ENCODE measurements around the gene EFR3B.
A peak's percentile ranks its signal among the peaks of the same experiment; 100 is the strongest.
"Not testable (repeated sequence)": the region's sequence is repeated elsewhere in the genome, so short reads cannot be mapped to it uniquely, and the experiment has no call there.

Gene EFR3B

GRCh38 chr2:25041928-25042320 lies at the start of gene EFR3B:
TSS of gene EFR3B (plus strand) at chr2:25042076. CDS start at chr2:25042313, 237 bp downstream.
- TF ChIP-seq GATA1 (IDR thresholded peaks at IDR 0.05; ENCODE audit: low read depth, low read length) (no peak), POLR2A (IDR thresholded peaks at IDR 0.05; ENCODE audit: low read length) (no peak)
- DNase-seq: peak; percentile 92 to 94

DNA sequence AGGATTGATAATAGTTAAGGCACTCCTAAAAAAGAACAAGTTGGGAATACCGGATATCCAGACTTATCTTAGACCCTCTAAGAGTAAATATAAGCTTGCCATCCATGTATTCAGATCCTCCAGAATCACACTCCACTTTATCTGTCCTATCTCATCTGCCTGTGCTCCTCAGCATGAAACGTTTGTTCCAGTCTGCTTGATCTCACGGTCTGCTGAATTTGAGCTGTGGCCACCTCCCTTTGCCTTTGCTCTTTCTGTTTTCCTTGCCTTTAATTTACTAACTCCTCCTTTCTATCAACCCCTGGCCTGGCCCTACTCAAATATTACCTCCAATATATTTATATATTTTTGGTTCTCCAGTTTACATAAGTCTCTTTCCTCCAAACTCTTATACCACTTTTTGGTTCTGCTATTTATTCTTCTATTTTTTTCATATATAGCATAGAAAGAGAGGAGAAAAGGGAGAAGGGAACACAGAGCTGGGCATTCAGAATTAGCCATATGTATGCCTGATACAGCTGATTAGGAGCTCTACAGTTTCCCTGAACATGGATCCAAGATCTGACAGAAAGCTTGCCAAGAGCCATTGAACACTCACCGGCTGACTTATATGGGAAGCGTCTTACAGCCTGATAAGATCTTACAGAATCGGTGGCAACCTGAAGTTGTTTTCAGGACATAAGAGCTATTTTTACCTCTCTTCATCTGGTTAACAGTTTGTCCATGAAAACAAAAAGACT lies 48.3 kb upstream of the EFR3B start:
- DNase-seq: no peak
- no peak for TF ChIP-seq POLR2A (IDR thresholded peaks at IDR 0.05; ENCODE audit: low read length)
- no peak for TF ChIP-seq GATA1 (IDR thresholded peaks at IDR 0.05; ENCODE audit: low read depth, low read length)

DNA sequence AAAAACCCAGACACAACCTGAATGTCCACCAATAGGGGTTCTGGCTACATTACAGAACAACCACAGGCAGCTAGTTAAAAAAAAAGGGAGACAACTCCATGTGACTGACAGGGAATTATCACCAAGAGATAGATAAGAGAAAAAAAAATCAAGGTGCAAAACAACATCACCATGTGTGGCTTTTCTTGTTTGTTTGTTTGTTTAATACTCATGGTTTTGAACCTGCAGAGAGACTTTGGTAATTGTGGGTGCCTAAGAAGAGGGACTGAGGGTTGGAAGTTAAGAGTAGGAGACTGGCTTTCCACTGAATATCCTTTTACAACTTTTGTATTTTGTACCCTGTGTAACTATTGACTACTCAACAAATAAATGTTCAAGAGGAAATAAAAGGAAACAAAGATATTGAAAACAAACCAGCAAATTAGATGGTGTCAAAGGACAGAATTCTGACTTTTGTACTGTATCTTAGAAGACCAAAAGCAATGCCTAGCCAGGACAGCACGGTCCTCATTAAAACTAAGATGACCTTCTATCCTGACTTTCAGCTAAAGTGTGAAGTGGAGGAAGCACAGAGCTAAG lies 47.6 kb upstream of the EFR3B start:
- DNase-seq: no peak
- TF ChIP-seq POLR2A (IDR thresholded peaks at IDR 0.05; ENCODE audit: low read length) (no peak), GATA1 (IDR thresholded peaks at IDR 0.05; ENCODE audit: low read depth, low read length) (no peak)

DNA sequence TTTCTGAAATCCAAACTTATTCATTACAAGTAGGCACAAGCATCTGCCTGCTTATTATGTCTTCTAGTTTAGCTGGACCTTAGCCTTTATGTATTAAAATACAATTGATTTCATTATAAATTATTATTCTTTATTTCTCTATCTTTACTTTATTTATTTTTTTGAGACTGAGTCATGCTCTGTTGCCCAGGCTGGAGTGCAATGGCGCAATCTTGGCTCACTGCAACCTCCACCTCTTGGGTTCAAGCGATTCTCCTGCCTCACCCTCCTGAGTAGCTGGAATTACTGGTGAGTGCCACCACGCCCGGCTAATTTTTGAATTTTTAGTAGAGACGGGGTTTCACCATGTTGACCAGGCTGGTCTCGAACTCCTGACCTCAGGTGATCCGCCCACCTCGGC lies 42.8 kb upstream of the EFR3B start:
- DNase-seq: not testable (repeated sequence)

DNA sequence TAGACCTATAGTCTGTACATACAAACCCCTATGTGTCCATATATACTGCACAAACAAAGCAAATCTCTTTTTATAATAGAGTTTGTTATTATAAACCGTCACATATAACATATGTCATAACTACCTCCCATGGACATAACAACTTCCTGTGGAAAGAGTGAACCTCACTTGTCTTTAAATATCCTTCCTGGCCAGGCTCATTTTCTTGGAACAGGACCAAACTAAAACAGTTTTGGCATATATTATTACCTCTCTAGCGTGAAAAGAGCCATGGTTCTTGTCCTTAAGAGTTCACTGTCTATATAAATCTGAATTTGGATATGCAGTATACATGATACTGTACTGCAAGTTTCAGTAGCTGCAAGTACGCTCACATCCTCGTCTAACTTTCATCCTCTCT lies 41.8 kb upstream of the EFR3B start:
- DNase-seq: no peak
- TF ChIP-seq GATA1 (IDR thresholded peaks at IDR 0.05; ENCODE audit: low read depth, low read length) (no peak), POLR2A (IDR thresholded peaks at IDR 0.05; ENCODE audit: low read length) (no peak)

- no peak for DNase-seq
- TF ChIP-seq GATA1 (IDR thresholded peaks at IDR 0.05; ENCODE audit: low read depth, low read length) (no peak), POLR2A (IDR thresholded peaks at IDR 0.05; ENCODE audit: low read length) (no peak)
Measured at GRCh38 chr2:25000503-25001324, 41.2 kb upstream of the EFR3B start.

- TF ChIP-seq POLR2A (IDR thresholded peaks at IDR 0.05; ENCODE audit: low read length) (no peak), GATA1 (IDR thresholded peaks at IDR 0.05; ENCODE audit: low read depth, low read length) (no peak)
- no peak for DNase-seq
Measured at GRCh38 chr2:25001325-25001637, 40.6 kb upstream of the EFR3B start.

GRCh38 chr2:25002066-25002465 lies 39.8 kb upstream of the EFR3B start:
- no peak for TF ChIP-seq GATA1 (IDR thresholded peaks at IDR 0.05; ENCODE audit: low read depth, low read length)
- TF ChIP-seq POLR2A (IDR thresholded peaks at IDR 0.05; ENCODE audit: low read length): no peak
- DNase-seq: no peak

- DNase-seq: no peak
- no peak for TF ChIP-seq POLR2A (IDR thresholded peaks at IDR 0.05; ENCODE audit: low read length)
- no peak for TF ChIP-seq GATA1 (IDR thresholded peaks at IDR 0.05; ENCODE audit: low read depth, low read length)
Measured at GRCh38 chr2:25009954-25010353, 31.9 kb upstream of the EFR3B start.

GRCh38 chr2:25011342-25011741 lies 30.5 kb upstream of the EFR3B start:
- DNase-seq: not testable (repeated sequence)

DNA sequence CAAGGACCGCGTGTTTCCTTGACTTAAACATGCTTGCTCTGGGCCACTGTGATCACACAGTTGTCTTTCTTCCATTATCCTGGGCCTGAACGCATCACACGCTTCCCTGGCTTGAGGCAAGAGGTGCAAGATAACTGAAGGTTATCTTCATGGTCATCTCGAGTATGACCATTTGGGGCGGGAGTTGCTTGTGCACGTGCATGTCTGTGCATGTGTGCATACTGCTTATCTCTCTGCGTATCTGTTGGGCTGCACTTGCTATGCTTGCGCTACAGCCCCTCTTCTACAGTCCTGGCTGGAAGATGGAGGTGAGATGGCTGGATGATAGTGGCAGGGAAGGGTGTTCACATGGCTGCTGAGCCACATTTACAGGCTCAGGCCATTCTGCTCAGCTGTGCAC lies 27.2 kb upstream of the EFR3B start:
- peak in 1 of 2 experiments; percentile 39 for DNase-seq
- TF ChIP-seq GATA1 (IDR thresholded peaks at IDR 0.05; ENCODE audit: low read depth, low read length) (no peak), POLR2A (IDR thresholded peaks at IDR 0.05; ENCODE audit: low read length) (no peak)

- no peak for TF ChIP-seq GATA1 (IDR thresholded peaks at IDR 0.05; ENCODE audit: low read depth, low read length)
- no peak for TF ChIP-seq POLR2A (IDR thresholded peaks at IDR 0.05; ENCODE audit: low read length)
Measured at GRCh38 chr2:25018681-25019080, 23.2 kb upstream of the EFR3B start.

GRCh38 chr2:25021791-25022362 lies 20.0 kb upstream of the EFR3B start:
- no peak for TF ChIP-seq GATA1 (IDR thresholded peaks at IDR 0.05; ENCODE audit: low read depth, low read length)
- TF ChIP-seq POLR2A (IDR thresholded peaks at IDR 0.05; ENCODE audit: low read length): no peak
- DNase-seq: no peak

More at GRCh38 chr2:25018681-25019080, 23.2 kb upstream of the EFR3B start:
- no peak for DNase-seq

GRCh38 chr2:25023333-25023732 lies 18.5 kb upstream of the EFR3B start:
- no peak for TF ChIP-seq GATA1 (IDR thresholded peaks at IDR 0.05; ENCODE audit: low read depth, low read length)
- TF ChIP-seq POLR2A (IDR thresholded peaks at IDR 0.05; ENCODE audit: low read length): no peak
- DNase-seq: no peak

All from erythroblast (primary cell).